ENCODE measurements around the gene MPV17L.
"Not testable (repeated sequence)": the region's sequence is repeated elsewhere in the genome, so short reads cannot be mapped to it uniquely, and the experiment has no call there.

The MPV17L gene

GRCh38 chr16:15395631-15396508 is at the start of gene MPV17L:
TSS of gene MPV17L (plus strand) at chr16:15395754. CDS start at chr16:15395898, 144 bp downstream.
- not testable (repeated sequence) for TF ChIP-seq GATA3, GATA2 (IDR thresholded peaks at IDR 0.05; ENCODE audit: low read depth, low read length)

GRCh38 chr16:15378194-15378593 is 17.4 kb upstream of the MPV17L start, which contains the start of gene NPIPA5:
TSS of gene NPIPA5 (minus strand) at chr16:15378294. CDS start at chr16:15378294, 0 bp downstream.
- TF ChIP-seq GATA2, GATA3 (IDR thresholded peaks at IDR 0.05; ENCODE audit: low read depth, low read length): not testable (repeated sequence)

DNA sequence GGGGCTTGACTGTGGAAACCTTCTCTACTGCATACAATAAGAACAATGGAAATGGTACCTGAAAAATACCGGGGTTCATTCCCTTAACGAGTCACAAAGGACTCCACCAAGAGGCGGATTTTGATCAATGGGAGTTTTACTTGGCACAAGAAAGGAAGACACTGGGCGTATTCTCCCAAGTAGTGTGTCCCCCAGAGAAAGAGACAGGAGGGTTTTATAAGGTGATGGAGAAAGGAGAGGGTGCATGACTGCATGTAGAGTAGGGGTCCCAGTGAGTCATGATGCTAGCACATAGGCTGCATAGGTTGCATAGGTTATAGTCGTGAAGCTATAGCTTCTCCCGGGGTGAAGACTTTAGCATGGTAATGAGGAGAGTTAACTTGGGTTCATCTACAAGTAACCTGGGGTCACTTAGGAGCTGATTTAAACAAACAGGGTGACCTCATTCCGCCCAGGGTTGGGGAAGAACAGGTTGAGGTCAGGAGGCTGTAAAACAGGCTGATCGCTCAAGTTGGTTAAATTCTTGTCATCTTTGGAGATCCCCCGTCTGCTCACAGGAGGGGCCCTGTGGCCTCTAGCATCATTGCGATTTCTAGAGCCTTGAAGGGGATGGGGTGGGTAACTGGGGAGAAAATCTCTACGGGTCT is 1.5 kb downstream of the MPV17L start:
- TF ChIP-seq GATA3 (IDR thresholded peaks at IDR 0.05; ENCODE audit: low read depth, low read length) (no peak), GATA2 (IDR thresholded peaks at IDR 0.05; ENCODE audit: low read depth, low read length) (no peak)

- TF ChIP-seq GATA2 (IDR thresholded peaks at IDR 0.05; ENCODE audit: low read depth, low read length), result no peak
- no peak for TF ChIP-seq GATA3 (IDR thresholded peaks at IDR 0.05; ENCODE audit: low read depth, low read length)
These were observed 3.2 kb downstream of the MPV17L start for GRCh38 chr16:15398618-15399316.

DNA sequence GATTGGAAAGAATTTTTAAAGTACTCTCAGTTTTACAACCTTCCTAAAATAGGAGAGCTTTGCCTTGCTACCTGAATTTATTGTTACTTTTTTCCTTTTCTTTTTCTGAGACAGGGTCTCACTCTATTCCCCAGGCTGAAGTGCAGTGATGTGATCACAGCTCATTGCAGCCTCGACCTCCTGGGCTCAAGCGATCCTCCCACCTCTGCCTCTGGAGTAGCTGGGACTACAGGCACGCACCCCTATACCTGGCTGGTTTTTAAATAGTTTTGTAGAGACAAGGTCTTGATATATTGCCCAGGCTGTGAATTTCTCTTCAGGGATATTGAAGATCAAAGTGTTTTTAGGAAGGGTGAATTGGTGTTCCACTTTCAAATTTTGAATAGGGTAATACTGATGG is 3.8 kb downstream of the MPV17L start:
- TF ChIP-seq GATA2 (IDR thresholded peaks at IDR 0.05; ENCODE audit: low read depth, low read length) (no peak), GATA3 (IDR thresholded peaks at IDR 0.05; ENCODE audit: low read depth, low read length) (no peak)

GRCh38 chr16:15401972-15402371 is 6.4 kb downstream of the MPV17L start:
- no peak for TF ChIP-seq GATA2 (IDR thresholded peaks at IDR 0.05; ENCODE audit: low read depth, low read length)
- TF ChIP-seq GATA3 (IDR thresholded peaks at IDR 0.05; ENCODE audit: low read depth, low read length), result no peak

DNA sequence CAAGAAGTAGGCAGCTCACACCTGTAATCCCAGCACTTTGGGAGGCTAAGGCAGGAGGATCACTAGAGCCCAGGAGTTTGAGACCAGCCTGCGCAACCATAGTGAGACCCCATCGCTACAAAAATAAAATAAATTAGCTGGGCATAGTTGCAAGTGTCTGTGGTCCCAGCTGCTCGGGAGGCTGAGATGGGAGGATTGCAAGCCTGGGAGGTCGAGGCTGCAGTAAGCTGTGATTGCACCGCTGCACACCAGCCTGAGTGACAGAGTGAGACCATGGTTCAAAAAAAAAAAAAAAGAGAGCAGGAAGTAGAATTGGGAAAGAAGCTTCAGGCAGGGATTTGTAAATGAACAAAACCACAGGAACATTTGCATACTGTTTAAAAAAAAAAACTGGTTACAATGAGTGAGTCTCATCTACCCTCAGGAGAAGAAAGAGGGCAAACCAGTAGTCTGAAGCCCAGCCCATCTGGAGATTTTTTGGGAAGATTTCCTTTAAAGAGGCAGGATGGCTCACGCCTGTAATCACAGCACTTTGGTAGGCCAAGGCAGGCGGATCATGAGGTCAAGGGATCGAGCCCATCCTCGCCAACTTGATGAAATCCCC is 7.9 kb downstream of the MPV17L start:
- TF ChIP-seq GATA3 (IDR thresholded peaks at IDR 0.05; ENCODE audit: low read depth, low read length), result no peak
- no peak for TF ChIP-seq GATA2 (IDR thresholded peaks at IDR 0.05; ENCODE audit: low read depth, low read length)

DNA sequence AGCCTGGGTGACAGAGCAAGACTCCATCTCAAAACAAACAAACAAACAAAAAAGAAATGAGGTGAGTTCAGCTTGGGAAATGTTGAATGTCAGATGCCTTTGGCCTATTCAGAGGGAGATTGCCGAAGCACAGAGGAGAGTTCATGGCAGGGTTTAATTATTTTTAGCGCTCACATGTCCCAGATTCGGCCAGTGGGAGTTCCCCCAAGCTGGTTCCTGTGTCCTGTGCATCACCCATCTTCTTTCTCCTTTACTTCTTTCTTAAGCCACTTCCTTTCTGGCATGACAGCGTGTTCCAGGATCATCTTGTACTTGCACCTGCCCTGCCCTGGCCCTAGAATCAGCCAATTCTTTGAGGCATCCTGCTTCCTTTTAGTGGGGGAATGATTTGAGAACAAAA is 9.2 kb downstream of the MPV17L start:
- TF ChIP-seq GATA2 (IDR thresholded peaks at IDR 0.05; ENCODE audit: low read depth, low read length) (no peak), GATA3 (IDR thresholded peaks at IDR 0.05; ENCODE audit: low read depth, low read length) (no peak)

- TF ChIP-seq GATA3 (IDR thresholded peaks at IDR 0.05; ENCODE audit: low read depth, low read length) (no peak), GATA2 (IDR thresholded peaks at IDR 0.05; ENCODE audit: low read depth, low read length) (no peak)
These were observed 20.0 kb downstream of the MPV17L start for GRCh38 chr16:15415511-15415985.

DNA sequence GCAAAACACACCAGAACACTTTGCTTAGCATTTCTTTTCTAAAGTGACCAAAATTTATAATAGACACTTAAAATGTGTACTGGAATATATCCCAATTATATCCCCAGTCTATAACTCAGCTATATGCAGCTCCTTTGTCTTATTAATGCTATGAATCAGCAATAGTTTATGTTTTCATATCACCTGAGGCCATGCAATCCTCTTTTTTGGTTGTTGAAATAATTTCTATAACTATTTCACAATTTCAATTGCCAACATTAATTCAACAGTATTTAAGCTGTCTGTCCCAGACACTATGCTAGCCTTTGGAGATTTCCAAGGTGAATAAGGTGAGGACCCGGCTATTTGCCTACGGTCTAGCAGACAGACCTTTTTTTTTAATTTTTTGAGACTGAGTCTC is 21.6 kb downstream of the MPV17L start:
- TF ChIP-seq GATA2 (IDR thresholded peaks at IDR 0.05; ENCODE audit: low read depth, low read length), result no peak

DNA sequence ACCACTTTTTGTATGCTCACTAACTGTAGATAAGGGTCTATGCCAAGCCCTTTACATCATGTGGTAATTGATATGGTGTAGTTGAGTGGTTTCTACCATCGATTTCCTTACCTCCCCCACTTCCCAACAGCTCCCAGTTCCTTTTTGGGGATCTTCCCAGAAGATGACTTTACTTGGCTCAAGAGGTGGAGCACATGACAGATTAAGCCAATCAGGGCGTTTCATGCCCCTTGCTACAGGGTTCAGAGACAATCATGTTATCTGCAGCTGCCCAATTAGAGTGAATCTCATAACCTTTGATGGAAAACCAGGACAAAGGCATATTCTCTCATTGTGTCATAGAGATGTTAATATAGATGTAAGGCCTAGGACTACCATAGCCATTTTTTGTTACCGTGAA is 22.7 kb downstream of the MPV17L start:
- no peak for TF ChIP-seq GATA3 (IDR thresholded peaks at IDR 0.05; ENCODE audit: low read depth, low read length)
- no peak for TF ChIP-seq GATA2 (IDR thresholded peaks at IDR 0.05; ENCODE audit: low read depth, low read length)

DNA sequence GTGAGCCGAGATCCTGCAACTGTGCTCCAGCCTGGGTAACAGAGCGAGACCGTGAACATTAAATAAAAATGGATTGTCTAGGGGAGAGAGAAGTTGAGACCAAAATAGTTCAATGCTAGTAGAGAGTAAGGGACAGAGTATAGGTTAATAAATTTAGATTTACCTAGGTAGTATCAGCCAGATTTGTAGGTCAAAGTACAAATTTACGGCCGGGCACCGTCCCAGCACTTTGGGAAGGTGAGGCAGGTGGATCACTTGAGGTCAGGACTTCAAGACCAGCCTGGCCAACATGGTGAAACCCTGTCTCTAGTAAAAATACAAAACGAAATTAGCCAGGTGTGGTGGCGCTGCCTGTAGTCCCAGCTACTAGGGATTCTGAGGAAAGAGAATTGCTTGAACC is 26.7 kb downstream of the MPV17L start:
- TF ChIP-seq GATA2 (IDR thresholded peaks at IDR 0.05; ENCODE audit: low read depth, low read length) (no peak), GATA3 (IDR thresholded peaks at IDR 0.05; ENCODE audit: low read depth, low read length) (no peak)

GRCh38 chr16:15425861-15426260 is 30.3 kb downstream of the MPV17L start:
- TF ChIP-seq GATA3 (IDR thresholded peaks at IDR 0.05; ENCODE audit: low read depth, low read length), result no peak
- TF ChIP-seq GATA2 (IDR thresholded peaks at IDR 0.05; ENCODE audit: low read depth, low read length), result no peak

DNA sequence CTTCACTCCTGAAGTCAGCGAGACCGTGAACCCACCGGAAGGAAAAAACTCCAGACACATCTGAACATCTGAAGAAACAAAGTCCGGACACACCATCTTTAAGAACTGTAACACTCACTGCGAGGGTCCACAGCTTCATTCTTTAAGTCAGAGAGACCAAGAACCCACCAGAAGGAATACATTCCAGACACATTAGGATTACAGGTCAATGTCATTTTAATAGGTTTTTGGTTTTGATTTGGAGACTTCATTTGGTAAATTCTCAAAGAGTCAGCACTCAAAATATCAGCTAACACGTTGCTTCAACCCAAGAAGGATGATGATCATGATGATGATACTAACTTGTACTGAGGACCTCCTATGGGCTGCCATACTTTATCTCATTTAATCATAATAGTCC is 31.2 kb downstream of the MPV17L start:
- TF ChIP-seq GATA3 (IDR thresholded peaks at IDR 0.05; ENCODE audit: low read depth, low read length), result no peak
- TF ChIP-seq GATA2 (IDR thresholded peaks at IDR 0.05; ENCODE audit: low read depth, low read length), result no peak

Data from SH-SY5Y (cell line).